ENCODE measurements around the gene THTPA. TPM values are rescaled to one million over a fixed set of nuclear protein-coding genes. Genes with fewer than 3 reads are reported as not detected.
A peak's percentile ranks its signal among the peaks of the same experiment; 100 is the strongest.

Gene THTPA
- total and polyA plus RNA-seq, 2 of the 4 experiments (the other 2 are of a cell fraction): 5.0 to 9.2 TPM

GRCh38 chr14:23532658-23533057 is 23.4 kb upstream of the THTPA start:
- POLR2A ChIA-PET (ENCODE audit: unreplicated experiment): no interaction called here
- Histone ChIP-seq H4K91ac (ENCODE audit: insufficient read depth, low read depth, low read length) (no peak overlapping the region), H3K18ac (ENCODE audit: low read depth, low read length) (no peak overlapping the region), H2BK20ac (ENCODE audit: low read depth, low read length) (no peak overlapping the region), H2BK15ac (ENCODE audit: low read depth, low read length) (no peak overlapping the region), H3K4me1 (ENCODE audit: control insufficient read depth, insufficient read depth, low read length) (no peaks in the 10 kb centered on the region), H3K9me1 (ENCODE audit: insufficient read depth, low read length) (no peaks in the 10 kb centered on the region), H2AFZ (replicated peaks; ENCODE audit: low read length, poor library complexity) (no peak overlapping the region), H3K27me3 (ENCODE audit: control insufficient read depth, insufficient read depth, low read length) (no peaks in the 10 kb centered on the region), H4K20me1 (ENCODE audit: insufficient read depth, low read length) (no peaks in the 10 kb centered on the region; the same call in 1 of the 2 replicates), H2AK5ac (ENCODE audit: low read depth, low read length) (no peak overlapping the region), H4K8ac (ENCODE audit: low read depth in 2 of 2, low read length in 2 of 2) (no peak overlapping the region), H3K4me2 (ENCODE audit: low read depth, low read length) (no peak overlapping the region), H3K23ac (ENCODE audit: low read depth, low read length) (no peak overlapping the region), H3K27ac (ENCODE audit: insufficient read depth, low read length) (no peak overlapping the region), H4K5ac (ENCODE audit: low read depth, low read length) (no peak overlapping the region), H3K4ac (ENCODE audit: low read depth, low read length) (no peak overlapping the region), H3K36me3 (ENCODE audit: control insufficient read depth, insufficient read depth, low read length) (no peaks in the 10 kb centered on the region), H3K56ac (ENCODE audit: extremely low read depth, insufficient read depth, low read length) (no peak overlapping the region), H3K14ac (replicated peaks; ENCODE audit: low read depth, low read length) (no peak overlapping the region), H2BK5ac (ENCODE audit: low read depth, low read length, poor library complexity, severe bottlenecking) (no peak overlapping the region), H3K4me3 (ENCODE audit: insufficient read depth, low read depth, low read length) (no peak overlapping the region), H2AK9ac (replicated peaks; ENCODE audit: low read depth, low read length, poor library complexity) (peak overlapping the region; percentile 53), H3K9me3 (ENCODE audit: control insufficient read depth, insufficient read depth, low read length) (no peaks in the 10 kb centered on the region), H3K9ac (ENCODE audit: low read depth, low read length) (no peak overlapping the region), H2BK120ac (ENCODE audit: low read depth, low read length) (no peak overlapping the region), H3K79me1 (ENCODE audit: low read depth in 1 of 2, low read length in 2 of 2) (no peaks in the 10 kb centered on the region)
- BruUV-seq (replicated peaks): no TSS peak
- 41% methylated on average over 3 of the region's 7 CpGs; no CpG with 5 or more reads in 1 of the 2 experiments for WGBS, 2 experiments (ENCODE audit: extremely low coverage in 2 of 2, insufficient read length in 1 of 2)
- intact Hi-C loops (cut with micrococcal nuclease) (no loop called here), dilution Hi-C loops (cut with HindIII; ENCODE audit: low sequenced_read_pairs, unreplicated experiment) (no loop called here), in situ Hi-C loops (cut with MboI; ENCODE audit: low sequenced_read_pairs) (no loop called here)
- no peak for TF ChIP-seq CTCF (conservative IDR thresholded peaks at IDR 0.05; ENCODE audit: low read depth, low read length)
- TF ChIP-seq RAD21 (IDR thresholded peaks at IDR 0.05; ENCODE audit: low read length): no peak
- ATAC-seq (ENCODE audit: low read depth): no peak
- CTCF ChIA-PET: no interaction called here
- no peak for DNase-seq

Data from IMR-90 (cell line).